Peyer's patch (tissue), 4 donors: ENCODE results near the gene CHFR.
"Not testable (repeated sequence)": the region's sequence is repeated elsewhere in the genome, so short reads cannot be mapped to it uniquely, and the experiment has no call there.

Experiments
- POLR2A ChIP-seq, 2 donors: fragments of 450-650 bp; IDR thresholded peaks; one replicate each; pipeline ENCODE4 v1.5.1; 2017; ENCODE audit warnings: antibody characterized with exemption in 2 of 2, mild to moderate bottlenecking in 2 of 2, moderate library complexity in 2 of 2
- TF ChIP-seq, protein P1 (sequence below), 6 experiments: fragments of 450-650 bp in 4 of 6; fragments of 200-600 bp in 2 of 6; sonication (generic) in 1 of 6; IDR thresholded peaks; one replicate each; pipeline ENCODE4 v1.5.1; 2017 to 2019; ENCODE audit warnings: antibody characterized with exemption in 6 of 6, mild to moderate bottlenecking in 3 of 6, moderate library complexity in 1 of 6

DNA sequence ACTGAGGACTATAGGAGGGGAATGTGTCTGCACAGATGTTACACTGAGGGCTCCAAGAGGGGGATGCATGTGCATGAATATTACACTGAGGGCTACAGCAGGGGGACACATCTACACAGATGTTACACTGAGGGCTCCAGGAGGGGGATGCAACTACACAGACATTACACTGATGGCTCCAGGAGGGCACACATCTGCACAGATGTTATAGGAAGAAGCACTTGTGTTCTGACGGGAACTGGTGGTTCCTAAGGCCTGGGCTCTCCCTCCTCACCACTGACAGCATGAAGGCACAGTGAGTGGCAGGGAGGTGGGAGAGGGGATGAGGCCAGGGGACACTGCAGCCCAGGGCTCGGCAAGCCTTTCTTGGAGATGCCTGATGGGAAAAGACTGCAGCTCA is 95.5 kb downstream of the CHFR start:
- not testable (repeated sequence) for TF ChIP-seq POLR2A (IDR thresholded peaks at IDR 0.05)
- TF ChIP-seq, protein P1, sequence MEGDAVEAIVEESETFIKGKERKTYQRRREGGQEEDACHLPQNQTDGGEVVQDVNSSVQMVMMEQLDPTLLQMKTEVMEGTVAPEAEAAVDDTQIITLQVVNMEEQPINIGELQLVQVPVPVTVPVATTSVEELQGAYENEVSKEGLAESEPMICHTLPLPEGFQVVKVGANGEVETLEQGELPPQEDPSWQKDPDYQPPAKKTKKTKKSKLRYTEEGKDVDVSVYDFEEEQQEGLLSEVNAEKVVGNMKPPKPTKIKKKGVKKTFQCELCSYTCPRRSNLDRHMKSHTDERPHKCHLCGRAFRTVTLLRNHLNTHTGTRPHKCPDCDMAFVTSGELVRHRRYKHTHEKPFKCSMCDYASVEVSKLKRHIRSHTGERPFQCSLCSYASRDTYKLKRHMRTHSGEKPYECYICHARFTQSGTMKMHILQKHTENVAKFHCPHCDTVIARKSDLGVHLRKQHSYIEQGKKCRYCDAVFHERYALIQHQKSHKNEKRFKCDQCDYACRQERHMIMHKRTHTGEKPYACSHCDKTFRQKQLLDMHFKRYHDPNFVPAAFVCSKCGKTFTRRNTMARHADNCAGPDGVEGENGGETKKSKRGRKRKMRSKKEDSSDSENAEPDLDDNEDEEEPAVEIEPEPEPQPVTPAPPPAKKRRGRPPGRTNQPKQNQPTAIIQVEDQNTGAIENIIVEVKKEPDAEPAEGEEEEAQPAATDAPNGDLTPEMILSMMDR (IDR thresholded peaks at IDR 0.05) = not testable (repeated sequence)
